H1 (cell line): ENCODE measurements around the gene PER2. TPM values are rescaled to one million over a fixed set of nuclear protein-coding genes. Genes with fewer than 3 reads are reported as not detected.
"Not testable (repeated sequence)": the region's sequence is repeated elsewhere in the genome, so short reads cannot be mapped to it uniquely, and the experiment has no call there.

Experiments used
- CTCF ChIA-PET: fragments of 300-600 bp; sonication (Branson Sonifier 250); formaldehyde crosslinking; loops from one replicate; lab custom pipeline; 2021; ENCODE audit not compliant: partially characterized antibody; lab: Charles Lee
- POLR2A ChIA-PET: fragments of 300-600 bp; sonication (Branson Sonifier 250); formaldehyde crosslinking; loops from one replicate; lab custom pipeline; 2021; ENCODE audit warnings: inconsistent platforms; ENCODE audit not compliant: partially characterized antibody; lab: Charles Lee
- DNase-seq, 2 experiments: peaks; one replicate each; pipeline versions ENCODE4 v3.0.0 to v3.0.0-alpha.2; 2010 to 2022; ENCODE audit warnings: low spot score in 2 of 2, low read depth in 1 of 2, mixed read lengths in 1 of 2
- FAIRE-seq: peaks from 2 replicates; lab custom pipeline; 2011; peaks lifted over from hg19 to GRCh38; lab: Jason Lieb, UNC
- H2AFZ ChIP-seq: 2 replicates; pipeline ENCODE4 v1.8.1; 2012; ENCODE audit warnings: low read length, inconsistent platforms
- H2AK5ac ChIP-seq: 2 replicates; pipeline ENCODE4 v1.6.1; 2013; ENCODE audit warnings: low read depth, low read length
- H2BK120ac ChIP-seq: replicated peaks from 2 replicates; pipeline ENCODE3; 2013; ENCODE audit warnings: low read depth, low read length, inconsistent platforms
- H2BK12ac ChIP-seq: 2 replicates; pipeline ENCODE4 v1.6.1; 2013; ENCODE audit warnings: low read depth, low read length
- H2BK15ac ChIP-seq: 2 replicates; pipeline ENCODE4 v1.6.1; 2013; ENCODE audit warnings: low read length
- H2BK20ac ChIP-seq: 2 replicates; pipeline ENCODE4 v1.6.1; 2013; ENCODE audit warnings: low read length
- H2BK5ac ChIP-seq: 2 replicates; pipeline ENCODE4 v1.6.1; 2013; ENCODE audit warnings: low read depth, low read length
- H3K14ac ChIP-seq: 2 replicates; pipeline ENCODE4 v1.6.1; 2013; ENCODE audit warnings: inconsistent platforms; ENCODE audit not compliant: insufficient read length
- H3K18ac ChIP-seq: 2 replicates; pipeline ENCODE4 v1.6.1; 2013; ENCODE audit warnings: low read length; ENCODE audit errors: extremely low read depth
- H3K23ac ChIP-seq: 2 replicates; pipeline ENCODE4 v1.6.1; 2013; ENCODE audit warnings: inconsistent platforms; ENCODE audit not compliant: insufficient read length
- H3K23me2 ChIP-seq: 2 replicates; pipeline ENCODE4 v1.6.1; 2013; ENCODE audit warnings: low read depth, low read length
- H3K27ac ChIP-seq: 2 replicates; pipeline ENCODE4 v1.6.1; 2011; ENCODE audit warnings: low read depth, low read length, inconsistent platforms
- H3K27me3 ChIP-seq, 4 experiments: replicated peaks in 1 of 4; 1 replicate in 1 of 4; 2 replicates in 3 of 4; pipeline versions ENCODE4 v1.6.1 to v1.8.1; 2011 to 2013; ENCODE audit warnings: low read length in 3 of 4, mild to moderate bottlenecking in 3 of 4, inconsistent platforms in 2 of 4, mixed read lengths in 2 of 4, moderate library complexity in 1 of 4; ENCODE audit not compliant: control insufficient read depth in 3 of 4, insufficient read depth in 3 of 4; ENCODE audit errors: extremely low read depth in 1 of 4
- H3K36me3 ChIP-seq, 4 experiments: 2 replicates each; pipeline versions ENCODE4 v1.6.1 to v1.8.1; 2011 to 2013; ENCODE audit warnings: mild to moderate bottlenecking in 4 of 4, low read length in 3 of 4, moderate library complexity in 2 of 4, control low read depth in 1 of 4, inconsistent platforms in 1 of 4; ENCODE audit not compliant: insufficient read depth in 4 of 4, control insufficient read depth in 2 of 4
- H3K4ac ChIP-seq: replicated peaks from 2 replicates; pipeline ENCODE3; 2013; ENCODE audit warnings: low read length, low read depth, mixed read lengths, inconsistent platforms; ENCODE audit not compliant: insufficient read length
- H3K4me1 ChIP-seq, 4 experiments: replicated peaks in 1 of 4; 1 replicate in 1 of 4; 2 replicates in 3 of 4; pipeline versions ENCODE4 v1.6.1 to v1.8.1; 2011 to 2013; ENCODE audit warnings: low read length in 3 of 4, inconsistent platforms in 2 of 4, mixed read lengths in 1 of 4; ENCODE audit not compliant: insufficient read depth in 4 of 4, control insufficient read depth in 3 of 4
- H3K4me2 ChIP-seq, 2 experiments: 2 replicates each; pipeline versions ENCODE4 v1.6.1 to v1.8.1; 2011 to 2013; ENCODE audit warnings: low read depth in 2 of 2, low read length in 2 of 2, control low read depth in 1 of 2, inconsistent platforms in 1 of 2, mild to moderate bottlenecking in 1 of 2; ENCODE audit not compliant: insufficient read depth in 1 of 2
- H3K4me3 ChIP-seq, 4 experiments: fragments of 200-600, 300-600 bp in 1 of 4; sonication (generic), shearing (Covaris generic), sonication (Bioruptor Twin) in 1 of 4; 2 replicates each; pipeline versions ENCODE4 v1.5.1 to v1.8.1; 2011 to 2016; ENCODE audit warnings: low read length in 4 of 4, low read depth in 3 of 4, control low read depth in 2 of 4, inconsistent platforms in 2 of 4, mild to moderate bottlenecking in 2 of 4, mixed read lengths in 1 of 4, moderate library complexity in 1 of 4; ENCODE audit not compliant: insufficient read depth in 2 of 4; ENCODE audit errors: extremely low read depth in 1 of 4
- H3K56ac ChIP-seq: replicated peaks from 2 replicates; pipeline ENCODE3; 2013; ENCODE audit warnings: low read depth, mild to moderate bottlenecking, mixed read lengths, low read length, inconsistent platforms; ENCODE audit not compliant: insufficient read length
- H3K79me1 ChIP-seq: 2 replicates; pipeline ENCODE4 v1.6.1; 2013; ENCODE audit warnings: low read depth, low read length, control low read depth
- H3K79me2 ChIP-seq, 2 experiments: 2 replicates each; pipeline versions ENCODE4 v1.6.1 to v1.8.1; 2012 to 2013; ENCODE audit warnings: low read length in 2 of 2, mild to moderate bottlenecking in 2 of 2, inconsistent platforms in 1 of 2; ENCODE audit not compliant: insufficient read depth in 2 of 2, control insufficient read depth in 1 of 2
- H3K9ac ChIP-seq, 4 experiments: replicated peaks in 1 of 4; 1 replicate in 1 of 4; 2 replicates in 3 of 4; pipeline versions ENCODE4 v1.6.1 to v1.8.1; 2011 to 2013; ENCODE audit warnings: low read depth in 3 of 4, low read length in 3 of 4, control low read depth in 2 of 4, mild to moderate bottlenecking in 2 of 4, moderate library complexity in 2 of 4, inconsistent platforms in 1 of 4; ENCODE audit errors: extremely low read depth in 1 of 4
- H3K9me3 ChIP-seq, 2 experiments: 2 replicates each; pipeline versions ENCODE4 v1.6.1 to v1.8.1; 2012 to 2013; ENCODE audit warnings: mild to moderate bottlenecking in 2 of 2, moderate library complexity in 2 of 2, control low read depth in 1 of 2, inconsistent platforms in 1 of 2, low read depth in 1 of 2, low read length in 1 of 2, mixed read lengths in 1 of 2; ENCODE audit not compliant: insufficient read depth in 2 of 2
- H4K20me1 ChIP-seq, 2 experiments: replicated peaks in 1 of 2; 2 replicates each; pipeline versions ENCODE3 to v1.8.1; 2011 to 2013; ENCODE audit warnings: inconsistent platforms in 2 of 2, low read length in 2 of 2, mild to moderate bottlenecking in 1 of 2; ENCODE audit not compliant: insufficient read depth in 2 of 2, control insufficient read depth in 1 of 2
- H4K5ac ChIP-seq: 2 replicates; pipeline ENCODE4 v1.6.1; 2013; ENCODE audit warnings: low read length, low read depth, mixed read lengths, inconsistent platforms; ENCODE audit not compliant: insufficient read length
- H4K8ac ChIP-seq: 2 replicates; pipeline ENCODE4 v1.8.0; 2013; ENCODE audit warnings: mild to moderate bottlenecking, moderate library complexity, low read length, inconsistent platforms; ENCODE audit not compliant: insufficient read depth; ENCODE audit errors: extremely low read depth
- H4K91ac ChIP-seq: replicated peaks from 2 replicates; pipeline ENCODE3; 2013; ENCODE audit warnings: low read length, mixed read lengths, inconsistent platforms; ENCODE audit not compliant: insufficient read length
- CTCF ChIP-seq, 3 experiments: IDR thresholded peaks; 1 replicate in 2 of 3; 2 replicates in 1 of 3; pipeline versions ENCODE4 v1.5.1 to v1.6.1; 2011; ENCODE audit warnings: low read length in 3 of 3, mild to moderate bottlenecking in 3 of 3, inconsistent platforms in 2 of 3, low read depth in 1 of 3, moderate library complexity in 1 of 3; ENCODE audit not compliant: insufficient read depth in 1 of 3; ENCODE audit errors: control extremely low read depth in 1 of 3
- EZH2 ChIP-seq: fragments of 200-600 bp; sonication (generic); IDR thresholded peaks from 2 replicates; pipeline ENCODE4 v1.7.1; 2012; ENCODE audit warnings: low read depth, mild to moderate bottlenecking, moderate library complexity, low read length, inconsistent platforms; ENCODE audit not compliant: severe bottlenecking
- GABPA ChIP-seq: IDR thresholded peaks from 2 replicates; pipeline ENCODE4 v1.6.1; 2011; ENCODE audit warnings: mild to moderate bottlenecking, low read length, moderate library complexity, borderline replicate concordance; ENCODE audit not compliant: insufficient read depth
- POLR2A ChIP-seq, 2 experiments: IDR thresholded peaks; 1 replicate in 1 of 2; 2 replicates in 1 of 2; pipeline ENCODE4 v1.6.1; 2011; ENCODE audit warnings: low read depth in 2 of 2, low read length in 2 of 2, mild to moderate bottlenecking in 2 of 2; ENCODE audit errors: control extremely low read depth in 1 of 2
- POU5F1 ChIP-seq: IDR thresholded peaks from 2 replicates; pipeline ENCODE4 v1.6.1; 2011; ENCODE audit warnings: low read depth, mild to moderate bottlenecking, low read length, moderate library complexity
- RAD21 ChIP-seq, 2 experiments: IDR thresholded peaks in 1 of 2; conservative IDR thresholded peaks in 1 of 2; 2 replicates each; pipeline ENCODE4 v1.6.1; 2011; ENCODE audit warnings: low read depth in 2 of 2, low read length in 2 of 2, improper control_type of control experiment in 1 of 2, inconsistent platforms in 1 of 2, mild to moderate bottlenecking in 1 of 2, moderate library complexity in 1 of 2
- TAF1 ChIP-seq: IDR thresholded peaks from 2 replicates; pipeline ENCODE4 v1.6.1; 2011; ENCODE audit warnings: mild to moderate bottlenecking, low read depth, low read length
- WGBS, 2 experiments: shearing (Covaris generic) in 1 of 2; methylation state at CpG; one replicate each; pipeline versions ENCODE4 v1.1.6 to v1.1.7; 2013 to 2015; ENCODE audit warnings: low lambda C conversion rate in 2 of 2, mixed read lengths in 2 of 2, inconsistent platforms in 1 of 2, low coverage in 1 of 2, missing lambda C conversion rate in 1 of 2; ENCODE audit not compliant: insufficient replicate concordance in 2 of 2, insufficient coverage in 1 of 2, insufficient read length in 1 of 2; ENCODE audit errors: extremely low coverage in 1 of 2, missing lambda C conversion rate in 1 of 2; 5-methylcytosine and 5-hydroxymethylcytosine counted together
- polyA plus RNA-seq, 7 experiments: library from polyadenylated mRNA; depleted of rRNA in 3 of 7; stranded (reverse) in 5 of 7; unstranded in 2 of 7; fragments of >200 nt in 5 of 7; fragments of 200-250 nt in 2 of 7; gene quantifications; 1 replicate in 5 of 7; 2 replicates in 1 of 7; 4 replicates in 1 of 7; pipeline versions ENCODE4 v1.2.1 to v1.2.3, GENCODE V29; 2011 to 2013; ENCODE audit warnings: missing spikeins in 2 of 7, mixed read lengths in 2 of 7
- total RNA-seq: library from RNA; stranded (reverse); fragmentation: NEBNext Ultra II Directional; extraction: Animal tissue kit (Norgen Biotek cat#: 25700); gene quantifications from 2 replicates; pipeline ENCODE4 v1.2.1, GENCODE V29; 2021
- TF ChIP-seq, protein P1 (sequence below): IDR thresholded peaks from 2 replicates; pipeline ENCODE4 v1.6.1; 2012; ENCODE audit warnings: low read length, inconsistent platforms

PER2 gene
- total and polyA plus RNA-seq, 2 of the 8 experiments (the other 6 are each of a cell fraction or from before 2014, with no cell fraction given) = 0.91 to 5.5 TPM

- TF ChIP-seq, protein P1, sequence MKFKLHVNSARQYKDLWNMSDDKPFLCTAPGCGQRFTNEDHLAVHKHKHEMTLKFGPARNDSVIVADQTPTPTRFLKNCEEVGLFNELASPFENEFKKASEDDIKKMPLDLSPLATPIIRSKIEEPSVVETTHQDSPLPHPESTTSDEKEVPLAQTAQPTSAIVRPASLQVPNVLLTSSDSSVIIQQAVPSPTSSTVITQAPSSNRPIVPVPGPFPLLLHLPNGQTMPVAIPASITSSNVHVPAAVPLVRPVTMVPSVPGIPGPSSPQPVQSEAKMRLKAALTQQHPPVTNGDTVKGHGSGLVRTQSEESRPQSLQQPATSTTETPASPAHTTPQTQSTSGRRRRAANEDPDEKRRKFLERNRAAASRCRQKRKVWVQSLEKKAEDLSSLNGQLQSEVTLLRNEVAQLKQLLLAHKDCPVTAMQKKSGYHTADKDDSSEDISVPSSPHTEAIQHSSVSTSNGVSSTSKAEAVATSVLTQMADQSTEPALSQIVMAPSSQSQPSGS = no peak
- TF ChIP-seq RAD21 (IDR thresholded peaks at IDR 0.05 in 1 of 2, conservative IDR thresholded peaks at IDR 0.05 in 1 of 2; ENCODE audit: low read depth in 2 of 2, low read length in 2 of 2) = no peak
- TF ChIP-seq POU5F1 = no peak
- no peak for TF ChIP-seq GABPA
- TF ChIP-seq EZH2 = no peak
- no peak for TF ChIP-seq TAF1
- TF ChIP-seq CTCF (IDR thresholded peaks at IDR 0.05; ENCODE audit: control extremely low read depth in 1 of 3, insufficient read depth in 1 of 3, low read depth in 1 of 3, low read length in 3 of 3) = no peak
- no peak for TF ChIP-seq POLR2A (IDR thresholded peaks at IDR 0.05; ENCODE audit: control extremely low read depth in 1 of 2, low read depth in 2 of 2, low read length in 2 of 2)
These were observed 47.7 kb upstream of the PER2 start (continued) for GRCh38 chr2:238336151-238336550.

DNA sequence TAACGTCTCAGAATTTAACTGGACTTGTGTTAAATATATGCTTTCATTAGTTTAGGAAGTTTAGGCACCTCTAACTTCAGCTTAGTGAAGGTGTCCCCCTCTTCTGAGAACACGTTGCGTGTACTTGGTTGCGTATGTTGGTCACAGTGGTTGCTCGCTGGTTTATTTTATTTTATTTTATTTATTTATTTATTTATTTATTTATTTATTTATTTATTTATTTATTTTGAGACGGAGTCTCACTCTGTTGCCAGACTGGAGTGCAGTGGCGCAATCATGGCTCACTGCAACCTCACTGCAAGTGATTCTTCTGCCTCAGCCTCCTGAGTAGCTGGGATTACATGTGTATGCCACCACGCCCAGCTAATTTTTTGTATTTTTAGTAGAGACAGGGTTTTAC is 47.2 kb upstream of the PER2 start:
- H3K4me3 ChIP-seq, H3K23ac ChIP-seq, H2AFZ ChIP-seq, H3K23me2 ChIP-seq, H3K18ac ChIP-seq, H3K27ac ChIP-seq, H2BK12ac ChIP-seq, H3K9me3 ChIP-seq, H3K27me3 ChIP-seq, H3K79me2 ChIP-seq, H4K20me1 ChIP-seq, H2BK20ac ChIP-seq, H3K14ac ChIP-seq, H4K91ac ChIP-seq, H4K5ac ChIP-seq, H3K4ac ChIP-seq, H3K4me1 ChIP-seq, H2BK5ac ChIP-seq, H3K56ac ChIP-seq, H2AK5ac ChIP-seq, H2BK15ac ChIP-seq, H4K8ac ChIP-seq, DNase-seq, H3K79me1 ChIP-seq, H3K9ac ChIP-seq, H2BK120ac ChIP-seq, H3K36me3 ChIP-seq, H3K4me2 ChIP-seq, FAIRE-seq: not testable (repeated sequence)
- ChIA-PET POLR2A (interaction anchor here (0.8 kb wide), 1 partner anchor 9 kb away, joined by 3 read pairs; no protein-coding TSS in a partner anchor), CTCF (interaction anchor here (4.8 kb wide), 1 partner anchor 21 kb away, joined by 18 read pairs; no protein-coding TSS in a partner anchor)
- WGBS, 2 experiments = 90% methylated on average over 8 of the region's 8 CpGs; no CpG with 5 or more reads in 1 of the 2 experiments
